HG03025 (cell line): ENCODE data around the gene HOXD4.

Source experiments
- ATAC-seq: cut with Tn5 transposase; IDR thresholded peaks from one replicate; pipeline ENCODE4 v1.9.1; 2021; ENCODE audit warnings: mild to moderate bottlenecking, moderate library complexity; ENCODE audit not compliant: unreplicated experiment, low FRiP score

HOXD4 gene

DNA sequence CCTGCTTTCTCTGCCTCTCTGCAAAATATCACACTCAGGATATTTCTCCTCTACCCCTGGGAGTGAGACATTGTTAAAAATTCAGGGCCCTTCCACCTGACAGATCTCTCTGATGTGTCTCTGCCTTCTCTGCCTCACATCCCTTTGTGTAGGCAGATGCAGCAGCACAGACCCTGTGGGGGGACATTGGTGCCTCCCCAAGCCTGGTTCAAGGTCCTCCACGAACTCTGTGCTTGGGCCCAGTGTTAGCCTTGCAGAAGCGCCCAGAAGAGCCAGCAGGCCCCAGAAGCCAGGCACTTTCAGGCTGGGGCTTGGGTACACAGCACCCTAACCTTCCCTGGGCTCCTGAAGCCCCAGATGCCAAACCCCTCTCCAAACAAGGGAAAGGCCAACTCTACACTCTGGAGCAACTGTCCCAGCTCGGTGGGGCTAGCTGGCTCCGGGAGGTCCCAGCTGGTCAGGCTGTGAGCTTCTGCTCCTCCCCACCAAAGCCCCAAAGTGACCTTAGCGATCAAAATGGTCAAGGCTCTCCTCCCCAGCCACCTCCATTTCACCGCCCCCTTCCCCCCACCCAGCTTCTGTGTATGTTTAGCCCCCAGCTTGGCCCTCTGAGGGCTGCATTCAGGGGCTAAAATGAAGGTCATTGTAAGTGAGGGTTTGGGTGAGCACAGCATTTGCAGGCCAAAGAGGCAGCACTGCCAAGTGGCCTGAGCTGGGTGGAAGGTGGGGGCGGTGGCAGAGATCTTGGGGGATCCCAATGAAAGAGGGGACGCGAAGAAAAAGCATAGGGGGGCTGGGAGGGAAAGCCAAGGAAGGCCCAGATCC lies 26.2 kb upstream of the HOXD4 start:
- no peak for ATAC-seq

DNA sequence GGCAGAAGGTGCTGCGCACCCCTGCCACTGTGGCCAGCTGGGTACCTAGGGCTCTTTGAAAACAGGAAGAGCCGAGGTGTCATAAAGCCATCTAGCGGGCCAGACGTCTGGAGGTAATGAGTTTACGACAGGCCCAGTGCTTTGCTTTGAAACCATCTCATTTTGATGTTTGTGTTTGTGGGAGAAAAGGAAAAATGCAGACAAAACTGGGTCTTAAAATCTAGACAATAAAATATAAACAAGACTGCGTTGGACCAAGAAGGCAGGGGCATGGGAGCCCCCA lies 25.6 kb upstream of the HOXD4 start:
- no peak for ATAC-seq

DNA sequence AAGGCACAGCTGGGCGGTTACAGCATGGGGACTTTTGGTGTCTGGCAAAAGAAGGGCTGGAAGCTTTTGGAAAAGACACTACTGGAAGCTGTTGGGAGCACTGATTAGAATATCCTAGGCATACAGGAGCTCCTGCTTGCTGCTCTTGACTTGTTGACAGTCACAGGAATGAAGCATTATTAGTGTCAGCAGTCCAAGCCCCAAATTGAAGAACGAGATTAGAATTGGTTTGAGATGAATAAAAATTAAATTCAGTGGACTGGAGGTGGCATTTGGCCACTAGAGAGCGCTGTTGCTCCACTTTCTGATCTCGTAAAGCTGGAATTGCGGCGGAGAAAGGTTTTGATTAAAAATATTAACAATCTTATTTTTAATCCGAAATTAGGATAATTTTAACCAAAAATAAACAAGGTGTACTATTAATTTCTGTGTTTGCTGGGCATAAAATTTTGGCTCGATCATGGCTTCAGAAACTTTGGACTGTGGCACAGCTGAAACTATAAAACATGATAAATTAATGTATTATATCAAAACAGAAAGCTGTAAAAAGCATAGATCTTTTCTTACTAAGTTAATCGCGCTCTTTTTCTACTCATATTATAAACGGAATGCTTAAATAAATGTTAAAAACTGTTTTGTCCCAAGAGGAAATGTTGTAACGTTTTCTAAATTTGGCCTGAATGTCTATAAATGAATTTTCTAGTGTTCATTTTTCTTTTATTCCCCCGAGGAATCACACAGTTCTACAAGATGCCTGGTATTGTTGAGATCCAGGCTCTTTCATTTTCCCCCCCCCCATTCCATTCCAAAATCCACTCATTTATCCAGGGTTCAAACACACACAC lies 24.2 kb upstream of the HOXD4 start:
- no peak for ATAC-seq

DNA sequence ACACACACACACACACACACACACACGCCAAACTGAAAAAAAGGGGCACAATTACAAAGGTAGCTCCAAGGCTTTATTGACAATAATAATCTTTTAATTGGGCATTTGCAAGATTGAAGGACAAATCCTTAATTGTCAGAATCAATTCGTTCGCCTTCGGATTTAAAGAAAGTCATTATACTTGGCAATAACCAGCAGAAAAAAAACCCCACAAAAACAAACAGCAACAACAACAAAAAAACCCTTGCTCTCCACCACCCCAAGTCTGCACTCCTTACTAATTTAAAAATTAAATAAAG lies 23.6 kb upstream of the HOXD4 start:
- ATAC-seq, result no peak

DNA sequence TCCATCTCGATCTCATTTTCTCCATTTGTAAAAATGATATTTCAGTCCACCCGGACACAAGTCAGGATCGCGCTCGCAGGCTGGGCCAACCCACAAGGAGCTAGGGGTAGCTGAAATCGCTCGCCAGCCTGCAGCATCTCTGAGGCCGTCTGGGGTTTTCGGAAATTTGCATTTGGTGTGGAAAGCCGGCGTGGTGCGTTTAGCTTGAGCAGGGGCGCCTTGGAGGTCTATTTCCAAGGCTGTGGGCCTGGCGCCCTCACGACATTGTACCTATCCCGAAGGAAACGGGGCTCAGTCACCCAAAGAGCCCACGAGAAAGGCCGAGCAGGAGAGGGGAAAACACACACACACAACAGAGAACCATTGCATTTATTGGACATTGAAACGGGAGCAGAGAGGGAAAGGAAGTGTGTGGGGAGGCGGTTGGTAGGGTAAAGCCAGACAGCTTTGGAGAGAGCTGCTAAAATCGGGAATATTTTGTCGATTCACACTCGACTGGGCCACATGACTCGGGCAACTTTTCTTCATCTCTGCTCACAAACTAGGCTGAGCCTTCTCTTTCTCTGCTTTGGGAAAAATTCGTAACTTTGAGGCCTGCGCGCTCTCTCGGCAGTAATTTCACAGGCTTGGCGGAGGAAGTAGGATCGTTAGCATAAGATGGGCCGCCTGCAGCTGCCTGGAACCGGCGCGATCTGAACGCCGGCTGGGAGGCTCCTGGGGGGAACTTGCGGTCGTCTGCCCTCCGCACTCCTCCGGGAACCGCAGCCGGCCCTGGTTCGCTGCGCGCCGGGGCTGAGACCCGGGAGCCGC lies 23.0 kb upstream of the HOXD4 start:
- no peak for ATAC-seq

DNA sequence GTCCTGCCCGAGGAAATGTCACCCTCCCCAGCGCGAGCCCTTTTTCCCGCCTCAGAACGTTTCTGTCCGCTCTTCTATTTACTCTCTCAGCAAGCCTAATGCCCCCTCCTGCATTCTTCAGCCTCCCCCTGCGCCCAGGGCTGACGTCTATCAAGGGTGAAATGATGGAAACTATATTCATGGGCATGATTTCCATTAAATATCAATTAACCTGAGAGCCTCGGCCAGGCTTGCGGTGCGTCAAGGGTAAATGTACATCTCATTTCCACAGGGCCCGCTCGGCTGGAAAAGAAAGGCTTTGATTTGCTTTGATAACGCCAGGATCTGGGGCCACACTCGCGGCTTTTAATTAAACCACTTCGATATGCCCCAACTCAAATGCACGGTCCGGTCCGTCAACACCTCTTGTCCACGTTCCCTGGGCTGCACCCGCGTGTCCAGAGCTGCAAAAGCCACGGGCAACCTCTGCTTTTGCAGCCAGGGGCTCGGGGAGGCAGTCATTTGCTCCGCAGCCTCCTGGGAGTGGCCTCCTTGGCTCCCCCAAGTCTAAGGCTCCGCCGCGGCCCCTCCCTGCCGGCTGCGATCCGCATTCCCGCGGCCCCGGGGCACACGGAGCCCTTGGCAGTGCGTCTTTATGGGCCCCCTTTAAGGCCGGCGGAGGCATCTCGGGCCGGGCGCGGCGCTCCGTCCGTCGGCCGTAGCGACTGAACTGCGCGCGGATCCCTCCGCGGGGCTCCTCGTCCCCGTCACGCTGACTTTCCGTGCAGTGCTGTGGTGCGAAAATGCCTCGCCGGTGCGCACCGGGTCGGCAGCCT lies 22.2 kb upstream of the HOXD4 start, which contains the start of gene HOXD8:
HOXD8 (plus strand) TSS at position 724 of the 815 bp plus-strand sequence. CDS start 662 bp downstream, outside the sequence.
- ATAC-seq, result no peak

DNA sequence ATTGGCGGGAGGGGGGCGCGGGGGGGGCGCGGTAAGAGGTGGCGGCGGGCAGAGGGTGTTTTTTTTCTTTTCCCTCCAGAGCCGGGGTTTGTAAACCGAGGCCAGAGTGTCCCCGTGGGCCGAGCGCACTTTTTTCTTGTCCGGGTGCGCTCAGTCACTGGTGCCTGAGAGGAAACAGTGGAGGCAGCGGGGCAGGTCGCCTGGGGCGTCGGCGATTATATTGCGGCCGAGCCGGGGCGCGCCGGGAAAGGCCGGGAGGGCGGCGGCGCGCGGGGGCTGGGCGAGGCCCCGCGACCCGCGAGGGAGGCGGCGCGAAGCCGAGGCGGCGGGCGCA lies 21.6 kb upstream of the HOXD4 start:
- no peak for ATAC-seq

DNA sequence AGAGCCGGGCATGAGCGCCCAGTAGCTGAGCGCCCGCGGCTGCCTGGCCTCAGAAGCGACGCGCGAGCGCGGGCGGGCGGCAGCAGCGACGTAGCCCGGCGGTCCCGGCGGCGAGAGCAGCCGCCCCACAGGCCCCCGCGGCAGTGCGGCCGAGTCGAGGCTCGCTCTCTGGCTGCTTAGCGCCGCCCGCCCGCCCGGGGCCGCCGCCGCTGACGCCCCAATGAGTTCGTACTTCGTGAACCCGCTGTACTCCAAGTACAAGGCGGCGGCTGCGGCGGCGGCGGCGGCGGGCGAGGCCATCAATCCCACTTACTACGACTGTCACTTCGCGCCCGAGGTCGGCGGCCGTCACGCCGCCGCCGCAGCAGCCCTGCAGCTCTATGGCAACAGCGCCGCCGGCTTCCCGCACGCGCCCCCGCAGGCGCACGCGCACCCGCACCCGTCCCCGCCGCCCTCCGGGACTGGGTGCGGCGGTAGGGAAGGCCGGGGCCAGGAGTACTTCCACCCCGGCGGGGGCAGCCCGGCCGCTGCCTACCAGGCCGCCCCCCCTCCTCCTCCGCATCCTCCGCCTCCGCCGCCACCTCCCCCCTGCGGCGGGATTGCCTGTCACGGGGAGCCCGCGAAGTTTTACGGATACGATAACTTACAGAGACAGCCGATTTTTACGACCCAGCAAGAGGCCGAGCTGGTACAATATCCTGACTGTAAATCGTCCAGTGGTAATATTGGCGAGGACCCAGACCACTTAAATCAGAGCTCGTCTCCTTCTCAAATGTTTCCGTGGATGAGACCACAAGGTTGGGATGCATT lies 21.0 kb upstream of the HOXD4 start:
- ATAC-seq, result no peak

DNA sequence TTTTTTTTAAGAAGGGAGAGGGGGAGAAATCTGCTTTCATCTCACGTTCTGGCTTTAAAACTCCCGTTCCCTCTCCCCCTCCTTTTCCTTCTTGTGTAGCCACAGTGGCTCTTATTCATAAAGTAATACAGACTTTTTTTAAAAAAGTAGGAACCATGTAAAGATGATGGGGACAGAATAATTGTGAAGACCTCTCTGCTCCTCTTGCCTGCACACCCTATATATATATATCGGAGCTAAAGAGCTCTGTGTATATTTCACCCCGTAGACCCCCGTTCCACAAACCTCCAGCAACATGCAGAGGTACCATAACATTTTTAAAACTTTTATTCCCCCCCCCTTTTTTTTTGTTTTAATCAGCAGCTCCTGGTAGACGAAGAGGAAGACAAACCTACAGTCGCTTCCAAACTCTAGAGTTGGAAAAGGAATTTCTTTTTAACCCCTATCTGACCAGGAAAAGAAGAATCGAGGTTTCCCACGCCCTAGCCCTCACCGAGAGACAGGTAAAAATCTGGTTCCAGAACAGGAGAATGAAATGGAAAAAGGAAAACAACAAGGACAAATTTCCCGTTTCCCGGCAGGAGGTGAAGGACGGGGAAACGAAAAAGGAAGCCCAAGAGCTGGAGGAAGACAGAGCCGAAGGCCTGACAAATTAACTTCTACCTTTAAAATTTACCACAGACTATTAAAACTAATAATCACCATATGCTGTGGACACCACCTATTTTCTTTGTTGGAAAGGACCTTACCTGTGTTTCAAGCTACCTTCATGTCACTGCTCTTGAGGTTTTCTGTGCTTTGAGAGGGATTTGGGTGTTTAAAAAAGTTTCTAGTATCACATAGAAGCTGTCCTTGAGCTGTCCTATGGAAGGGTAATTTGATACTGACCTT lies 20.1 kb upstream of the HOXD4 start:
- ATAC-seq, result no peak

DNA sequence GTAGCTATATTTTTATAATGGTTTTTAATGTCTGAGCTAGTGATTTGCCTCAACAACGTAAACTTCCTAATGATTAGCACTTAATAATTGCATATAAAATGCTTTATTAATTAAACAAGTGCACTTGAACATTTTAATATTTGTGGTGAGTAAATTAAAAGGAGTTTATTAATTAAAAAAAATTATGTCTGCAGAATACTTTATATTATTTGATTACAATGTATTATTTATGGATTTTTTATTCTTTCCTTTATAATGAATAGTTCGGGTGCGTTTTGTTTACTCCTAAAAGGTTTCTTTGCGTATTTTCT lies 19.5 kb upstream of the HOXD4 start:
- ATAC-seq, result no peak

DNA sequence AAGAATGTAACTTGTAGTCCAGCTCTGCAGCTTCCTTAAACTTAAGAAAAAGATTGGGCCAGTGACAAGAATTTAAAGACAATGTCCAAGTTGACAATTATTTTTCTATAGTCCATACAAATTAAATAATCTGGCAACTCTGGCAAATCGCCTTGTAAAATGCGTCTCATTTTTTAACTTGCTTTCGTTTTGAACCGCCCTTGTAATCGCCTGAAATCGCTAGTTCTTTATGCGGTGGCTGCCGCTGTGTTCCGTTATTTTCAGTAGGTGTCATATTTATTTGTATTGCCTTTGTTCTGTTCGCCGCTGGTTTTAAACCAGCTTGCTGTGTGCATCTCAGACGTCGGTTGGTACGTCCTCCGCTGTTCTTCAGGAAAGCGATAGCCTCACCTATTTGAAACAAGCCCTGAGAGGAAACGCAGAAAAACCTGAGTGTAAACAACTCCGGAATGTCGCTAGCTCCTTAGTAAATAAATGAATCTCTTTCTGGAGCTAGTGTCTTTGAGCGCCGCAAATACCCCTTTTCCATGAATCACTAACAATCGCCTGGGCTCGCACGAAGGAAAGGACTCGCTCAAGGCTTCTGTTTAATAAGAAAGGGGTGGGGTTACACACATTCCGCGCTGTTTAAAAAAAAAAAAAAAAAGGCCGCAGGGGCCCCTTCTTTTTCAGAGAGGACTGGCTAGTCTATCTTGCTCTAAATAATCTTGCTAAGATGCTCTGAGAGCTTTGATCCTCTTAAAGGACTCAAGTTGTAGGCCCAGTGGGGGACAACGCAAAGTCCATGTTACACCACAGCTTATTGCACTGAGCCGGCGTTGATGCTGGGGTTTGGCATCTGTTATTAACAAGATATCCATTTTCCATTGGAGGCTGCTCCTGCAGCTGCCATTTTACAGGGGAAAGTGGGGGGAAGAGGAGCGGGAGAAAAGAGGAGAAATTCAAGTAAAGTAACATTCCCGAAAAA lies 18.9 kb upstream of the HOXD4 start:
- ATAC-seq, result no peak

DNA sequence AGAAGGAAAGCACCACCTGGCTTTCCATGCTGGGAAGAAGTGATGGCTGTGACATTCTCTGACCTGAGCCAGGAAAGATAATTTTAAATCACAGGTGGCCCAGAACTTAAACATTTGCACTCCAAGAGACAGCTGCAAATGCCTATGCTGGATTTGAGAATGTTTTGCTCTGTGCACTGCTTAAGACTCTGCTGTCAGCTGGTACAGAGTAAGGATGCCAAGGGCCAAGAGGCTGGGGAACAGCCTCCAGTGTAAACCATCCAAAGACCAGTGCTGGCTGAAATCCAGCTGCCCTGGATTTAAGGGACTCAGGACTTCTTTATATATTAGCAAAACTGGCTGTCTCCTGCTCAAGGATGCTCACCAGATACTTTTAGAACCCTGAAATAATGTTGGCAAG lies 18.0 kb upstream of the HOXD4 start:
- no peak for ATAC-seq

DNA sequence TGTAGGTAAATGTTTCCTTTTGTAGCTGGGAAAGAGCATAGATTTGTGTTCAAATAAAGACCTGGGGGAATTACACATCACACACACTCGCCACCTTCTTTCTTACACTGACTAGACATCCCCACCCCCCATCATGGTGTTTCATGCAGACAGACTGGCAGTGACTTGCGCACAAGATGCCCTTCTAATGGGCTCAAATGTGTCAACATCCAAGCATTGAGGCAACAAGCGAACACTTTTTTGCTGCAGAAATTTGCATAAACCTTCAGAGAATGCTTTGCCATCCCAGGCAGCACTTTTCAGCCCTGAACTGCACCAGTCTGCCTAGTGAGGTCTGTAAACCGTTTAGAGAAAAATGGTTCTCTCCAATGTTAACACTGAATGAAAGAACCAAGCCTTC lies 17.3 kb upstream of the HOXD4 start:
- no peak for ATAC-seq

DNA sequence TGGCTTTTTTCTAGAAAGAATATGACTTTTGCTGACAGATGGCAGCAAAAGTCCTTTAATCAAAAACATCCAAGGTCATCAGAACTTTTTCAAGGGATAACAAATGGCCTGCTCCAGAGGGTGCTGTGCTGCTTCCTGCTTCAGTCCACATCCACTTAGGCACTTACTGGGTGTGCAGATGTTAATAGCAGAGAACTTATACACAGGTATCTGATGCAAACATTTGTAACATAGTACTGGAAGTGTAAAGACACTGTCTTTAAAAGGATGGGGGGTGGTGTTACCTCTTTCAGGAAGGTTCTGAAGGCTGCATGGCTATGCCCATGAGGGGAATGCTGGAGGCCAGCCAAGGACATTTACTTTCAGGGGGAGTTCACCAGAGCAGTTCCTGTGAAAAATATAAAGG lies 16.3 kb upstream of the HOXD4 start:
- no peak for ATAC-seq

DNA sequence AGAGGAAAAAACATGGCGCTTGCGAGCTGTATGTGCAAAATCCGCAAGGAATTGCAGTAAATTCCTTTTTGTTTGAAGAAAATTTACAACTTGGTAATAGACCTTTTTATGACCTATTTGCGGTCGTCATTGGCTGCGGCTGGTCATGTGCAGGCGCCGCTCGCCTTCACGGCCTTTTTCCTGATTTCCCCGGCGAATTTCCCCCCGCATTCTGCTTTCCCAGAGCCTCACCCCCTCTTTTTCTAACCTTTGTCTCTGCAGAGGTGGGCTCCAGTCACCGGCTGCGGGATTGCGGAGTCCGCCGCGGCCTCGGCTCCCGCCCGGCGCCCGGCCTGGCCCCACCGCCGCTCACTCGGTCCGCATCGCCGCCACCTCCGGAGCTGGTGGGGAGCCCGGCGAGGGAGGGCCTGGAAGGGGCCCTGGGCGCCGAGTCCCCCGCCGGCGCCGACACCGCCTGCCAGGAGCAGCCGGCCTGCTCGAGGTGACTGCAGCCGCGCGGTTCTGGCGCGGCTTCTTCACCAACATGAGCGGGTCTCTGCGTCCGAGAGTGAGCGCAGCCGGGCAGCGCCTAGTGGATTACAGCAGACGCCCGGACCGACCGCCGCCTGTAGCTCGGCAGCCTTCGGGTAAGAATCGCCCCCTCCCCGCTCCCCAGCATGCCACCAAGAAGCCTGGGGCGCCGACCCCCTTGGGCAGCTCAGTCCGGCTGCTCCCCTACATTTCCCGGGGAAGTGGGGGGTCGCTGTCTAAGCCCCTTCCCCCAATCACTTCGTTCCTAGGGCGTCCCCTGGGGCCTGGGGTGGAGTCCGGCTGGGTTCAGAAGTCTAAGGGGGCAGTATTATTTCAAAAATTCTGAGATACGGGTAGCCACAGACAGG lies 14.7 kb upstream of the HOXD4 start:
- ATAC-seq, result no peak

DNA sequence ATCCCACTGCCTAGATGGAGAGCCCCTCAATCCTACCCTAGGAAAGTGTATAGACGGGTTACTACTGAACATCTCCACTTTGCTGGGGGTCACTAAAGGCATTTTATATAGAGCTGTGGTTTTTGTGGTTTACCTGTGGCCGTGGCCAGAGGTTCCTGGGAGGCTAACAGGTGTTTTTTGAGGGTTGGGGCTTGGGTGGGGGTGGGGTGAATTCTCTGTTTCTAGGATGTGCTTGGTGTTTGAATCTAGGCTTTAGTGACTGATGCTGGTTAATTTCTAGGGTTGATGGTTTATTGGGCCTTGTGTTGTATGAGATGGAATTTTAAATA lies 14.1 kb upstream of the HOXD4 start:
- no peak for ATAC-seq

DNA sequence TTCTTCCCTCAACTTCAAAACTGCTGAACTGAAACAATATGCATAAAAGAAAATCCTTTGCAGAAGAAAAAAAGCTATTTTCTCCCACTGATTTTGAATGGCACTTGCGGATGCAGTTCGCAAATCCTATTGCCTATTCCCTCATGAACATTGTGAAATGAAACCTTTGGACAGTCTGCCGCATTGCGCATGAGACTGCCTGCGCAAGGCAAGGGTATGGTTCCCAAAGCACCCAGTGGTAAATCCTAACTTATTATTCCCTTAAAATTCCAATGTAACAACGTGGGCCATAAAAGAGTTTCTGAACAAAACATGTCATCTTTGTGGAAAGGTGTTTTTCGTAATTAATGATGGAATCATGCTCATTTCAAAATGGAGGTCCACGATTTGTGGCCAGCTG lies 13.4 kb upstream of the HOXD4 start:
- no peak for ATAC-seq
